Uterine smooth muscle cell (primary cell): ENCODE measurements around the gene FBXO17. TPM values are rescaled to one million over a fixed set of nuclear protein-coding genes. Genes with fewer than 3 reads are reported as not detected.

Experiments used
- total RNA-seq: library from RNA; depleted of rRNA; stranded (reverse); fragments of >200 nt; gene quantifications from 2 replicates; pipeline ENCODE4 v1.2.3, GENCODE V29; 2014

The FBXO17 gene
- total RNA-seq, result 33.9 and 45.4 TPM in 2 replicates

GRCh38 chr19:38975214-38975860 lies at the start of gene FBXO17:
TSS of gene FBXO17 (minus strand) at chr19:38975742. CDS start at chr19:38950319, 25,423 bp downstream.

GRCh38 chr19:38930776-38931520 lies 44.6 kb downstream of the FBXO17 start, which contains the start of gene MRPS12:
TSS of gene MRPS12 (plus strand) at chr19:38930944. CDS start at chr19:38931295, 351 bp downstream.

GRCh38 chr19:38929929-38930775 lies 45.4 kb downstream of the FBXO17 start, which contains the start of gene SARS2:
TSS of gene SARS2 (minus strand) at chr19:38930763. CDS start at chr19:38930736, 27 bp downstream.

GRCh38 chr19:38899447-38900201 lies 75.9 kb downstream of the FBXO17 start, which contains the start of the genes NFKBIB and SIRT2:
TSS of gene NFKBIB (plus strand) at chr19:38899969. CDS start at chr19:38900033, 64 bp downstream.
TSS of gene SIRT2 (minus strand) at chr19:38899618. CDS start at chr19:38899521, 97 bp downstream.

Other genes with a start within 250 kb of the FBXO17 start
- gene CAPN12, start 231.3 kb downstream of the FBXO17 start, total RNA-seq, result not detected in 2 replicates
- not detected in 2 replicates for gene LGALS7, start 202.2 kb downstream of the FBXO17 start, total RNA-seq
- 0.55 TPM in 1 of 2 replicates, not detected in the other for gene LGALS7B, start 186.5 kb downstream of the FBXO17 start, total RNA-seq
- gene LGALS4, start 162.8 kb downstream of the FBXO17 start, total RNA-seq, result not detected in 2 replicates
- gene ECH1, start 143.9 kb downstream of the FBXO17 start, total RNA-seq, result 7.1 TPM in 2 replicates
- 279 and 457 TPM in 2 replicates for gene HNRNPL, start 125.8 kb downstream of the FBXO17 start, total RNA-seq
- 1.1 and 1.9 TPM in 2 replicates for gene RINL, start 97.5 kb downstream of the FBXO17 start, total RNA-seq
- 35.4 and 54.4 TPM in 2 replicates for gene SIRT2, start 76.1 kb downstream of the FBXO17 start, total RNA-seq
- gene NFKBIB, start 75.8 kb downstream of the FBXO17 start, total RNA-seq, result 11.2 and 11.7 TPM in 2 replicates
- not detected in 2 replicates for gene CCER2, start 63.6 kb downstream of the FBXO17 start, total RNA-seq
- 15.0 and 15.7 TPM in 2 replicates for gene SARS2, start 45.0 kb downstream of the FBXO17 start, total RNA-seq
- gene MRPS12, start 44.8 kb downstream of the FBXO17 start, total RNA-seq, result 31.9 and 41.2 TPM in 2 replicates
- 1.3 and 3.4 TPM in 2 replicates for gene FBXO27, start 56.8 kb upstream of the FBXO17 start, total RNA-seq
- 0.33 and 0.87 TPM in 2 replicates for gene ACP7, start 108.6 kb upstream of the FBXO17 start, total RNA-seq
- 11.6 and 14.0 TPM in 2 replicates for gene PAK4, start 150.0 kb upstream of the FBXO17 start, total RNA-seq
- gene NCCRP1, start 221.2 kb upstream of the FBXO17 start, total RNA-seq, result not detected in 2 replicates
- gene SYCN, start 228.5 kb upstream of the FBXO17 start, total RNA-seq, result not detected in 2 replicates